IMR-90 (cell line): ENCODE measurements around the gene PLA2G4A. TPM values are rescaled to one million over a fixed set of nuclear protein-coding genes. Genes with fewer than 3 reads are reported as not detected.
A peak's percentile ranks its signal among the peaks of the same experiment; 100 is the strongest.

Source experiments
- ATAC-seq: fragments of 200-7000 bp; cut with Tn5 transposase; 2 replicates; pipeline ENCODE4 v1.9.1; 2020; ENCODE audit warnings: low read depth, mild to moderate bottlenecking, moderate library complexity
- BruUV-seq: library from RNA; stranded (reverse); fragments of 400-500 nt; replicated peaks from 2 replicates; lab custom pipeline; 2021; lab: Mats Ljungman, UMichigan
- CTCF ChIA-PET: fragments of 300-600 bp; formaldehyde crosslinking; extraction: SDS; loops from one replicate; lab custom pipeline; 2021; ENCODE audit warnings: antibody characterized with exemption; lab: Yijun Ruan, JAX
- POLR2A ChIA-PET: fragments of 300-600 bp; sonication (Branson Sonifier 250); formaldehyde crosslinking; loops from one replicate; lab custom pipeline; 2022; ENCODE audit warnings: antibody characterized with exemption; ENCODE audit not compliant: unreplicated experiment; lab: Charles Lee
- DNase-seq: peaks from one replicate; pipeline ENCODE4 v3.0.0; 2013
- H2AFZ ChIP-seq: replicated peaks from 2 replicates; pipeline ENCODE3; 2013; ENCODE audit warnings: low read length, mild to moderate bottlenecking; ENCODE audit not compliant: poor library complexity
- H2AK5ac ChIP-seq: 2 replicates; pipeline ENCODE4 v1.6.1; 2013; ENCODE audit warnings: low read depth, low read length, inconsistent platforms
- H2AK9ac ChIP-seq: replicated peaks from 2 replicates; pipeline ENCODE3; 2013; ENCODE audit warnings: mild to moderate bottlenecking, low read depth, low read length, moderate library complexity; ENCODE audit not compliant: poor library complexity
- H2BK120ac ChIP-seq: 2 replicates; pipeline ENCODE4 v1.6.1; 2013; ENCODE audit warnings: low read depth, low read length, inconsistent platforms
- H2BK15ac ChIP-seq: 3 replicates; pipeline ENCODE4 v1.6.1; 2013; ENCODE audit warnings: low read depth, low read length, inconsistent platforms
- H2BK20ac ChIP-seq: 2 replicates; pipeline ENCODE4 v1.6.1; 2013; ENCODE audit warnings: low read depth, mild to moderate bottlenecking, inconsistent platforms, low read length, moderate library complexity
- H2BK5ac ChIP-seq: 2 replicates; pipeline ENCODE4 v1.6.1; 2013; ENCODE audit warnings: mild to moderate bottlenecking, low read depth, low read length, inconsistent platforms; ENCODE audit not compliant: poor library complexity, severe bottlenecking
- H3K14ac ChIP-seq: replicated peaks from 2 replicates; pipeline ENCODE4 v1.6.1; 2013; ENCODE audit warnings: low read depth, low read length, inconsistent platforms
- H3K18ac ChIP-seq: 2 replicates; pipeline ENCODE4 v1.6.1; 2013; ENCODE audit warnings: low read depth, low read length, control low read depth
- H3K23ac ChIP-seq: 2 replicates; pipeline ENCODE4 v1.6.1; 2013; ENCODE audit warnings: low read depth, low read length, inconsistent platforms
- H3K27ac ChIP-seq: 2 replicates; pipeline ENCODE4 v1.5.1; 2013; ENCODE audit warnings: mild to moderate bottlenecking, control low read depth, low read length; ENCODE audit not compliant: insufficient read depth
- H3K27me3 ChIP-seq: 2 replicates; pipeline ENCODE4 v1.6.1; 2013; ENCODE audit warnings: low read length; ENCODE audit not compliant: control insufficient read depth, insufficient read depth
- H3K36me3 ChIP-seq: 2 replicates; pipeline ENCODE4 v1.6.1; 2013; ENCODE audit warnings: low read length, mixed read lengths; ENCODE audit not compliant: control insufficient read depth, insufficient read depth
- H3K4ac ChIP-seq: 2 replicates; pipeline ENCODE4 v1.6.1; 2013; ENCODE audit warnings: low read depth, low read length, inconsistent platforms
- H3K4me1 ChIP-seq: 2 replicates; pipeline ENCODE4 v1.6.1; 2013; ENCODE audit warnings: low read length, mixed read lengths; ENCODE audit not compliant: control insufficient read depth, insufficient read depth
- H3K4me2 ChIP-seq: 2 replicates; pipeline ENCODE4 v1.6.1; 2013; ENCODE audit warnings: low read depth, mild to moderate bottlenecking, control low read depth, low read length, moderate library complexity
- H3K4me3 ChIP-seq: 2 replicates; pipeline ENCODE4 v1.5.1; 2013; ENCODE audit warnings: low read depth, mild to moderate bottlenecking, control low read depth, low read length, moderate library complexity; ENCODE audit not compliant: insufficient read depth
- H3K56ac ChIP-seq: 2 replicates; pipeline ENCODE4 v1.6.1; 2013; ENCODE audit warnings: low read length, inconsistent platforms; ENCODE audit not compliant: insufficient read depth; ENCODE audit errors: extremely low read depth
- H3K79me1 ChIP-seq, 2 experiments: 2 replicates each; pipeline ENCODE4 v1.6.1; 2013; ENCODE audit warnings: low read length in 2 of 2, inconsistent platforms in 1 of 2, low read depth in 1 of 2
- H3K9ac ChIP-seq: 2 replicates; pipeline ENCODE4 v1.6.1; 2013; ENCODE audit warnings: low read depth, low read length, control low read depth
- H3K9me1 ChIP-seq: 2 replicates; pipeline ENCODE4 v1.6.1; 2013; ENCODE audit warnings: low read length, inconsistent platforms; ENCODE audit not compliant: insufficient read depth
- H3K9me3 ChIP-seq: 2 replicates; pipeline ENCODE4 v1.6.1; 2013; ENCODE audit warnings: low read length; ENCODE audit not compliant: control insufficient read depth, insufficient read depth
- H4K20me1 ChIP-seq: 2 replicates; pipeline ENCODE4 v1.6.1; 2013; ENCODE audit warnings: low read length, inconsistent platforms; ENCODE audit not compliant: insufficient read depth
- H4K5ac ChIP-seq: 2 replicates; pipeline ENCODE4 v1.6.1; 2013; ENCODE audit warnings: mild to moderate bottlenecking, low read depth, low read length, control low read depth
- H4K8ac ChIP-seq, 2 experiments: 2 replicates each; pipeline ENCODE4 v1.6.1; 2013; ENCODE audit warnings: low read depth in 2 of 2, low read length in 2 of 2, control low read depth in 1 of 2, inconsistent platforms in 1 of 2
- H4K91ac ChIP-seq: 2 replicates; pipeline ENCODE4 v1.6.1; 2013; ENCODE audit warnings: low read depth, low read length, inconsistent platforms; ENCODE audit not compliant: insufficient read depth
- POLR2A ChIP-seq: IDR thresholded peaks from 2 replicates; pipeline ENCODE4 v1.6.1; 2012; ENCODE audit warnings: mild to moderate bottlenecking, low read depth, low read length
- RAD21 ChIP-seq: IDR thresholded peaks from 2 replicates; pipeline ENCODE4 v1.6.1; 2012; ENCODE audit warnings: low read length, improper control_type of control experiment
- SMC3 ChIP-seq: fragments of 150-350 bp; IDR thresholded peaks from 2 replicates; pipeline ENCODE4 v1.6.1; 2016; ENCODE audit warnings: low read depth, mild to moderate bottlenecking, antibody characterized with exemption, low read length, moderate library complexity
- WGBS, 2 experiments: methylation state at CpG; one replicate each; pipeline versions ENCODE4 v1.1.5 to v1.1.7; 2013; ENCODE audit warnings: missing lambda C conversion rate in 2 of 2; ENCODE audit not compliant: insufficient read length in 1 of 2; ENCODE audit errors: extremely low coverage in 2 of 2; 5-methylcytosine and 5-hydroxymethylcytosine counted together
- dilution Hi-C: fragments of 300-500 bp; cut with HindIII; formaldehyde crosslinking; loops from one replicate; pipeline ENCODE4 v1.14.3; 2018; ENCODE audit warnings: low sequenced_read_pairs; ENCODE audit not compliant: unreplicated experiment
- in situ Hi-C: fragments of 300-500 bp; cut with MboI; formaldehyde crosslinking; loops from 3 replicates; pipeline ENCODE4 v1.14.3; 2019; ENCODE audit warnings: low sequenced_read_pairs, inconsistent platforms, mixed read lengths
- intact Hi-C: fragments of 100-400 bp; cut with micrococcal nuclease; formaldehyde crosslinking; loops from 2 replicates; pipeline ENCODE4 v1.10.0; 2022
- polyA plus RNA-seq, 3 experiments: library from polyadenylated mRNA; depleted of rRNA; stranded (reverse); fragments of >200 nt; gene quantifications; 2 replicates each; pipeline ENCODE4 v1.2.3, GENCODE V29; 2012; ENCODE audit warnings: low replicate concordance in 1 of 3
- total RNA-seq: library from RNA; depleted of rRNA; stranded (reverse); fragments of >200 nt; gene quantifications from 2 replicates; pipeline ENCODE4 v1.2.3, GENCODE V29; 2012
- TF ChIP-seq, protein P1 (sequence below): conservative IDR thresholded peaks from 2 replicates; pipeline ENCODE4 v1.5.1; 2012; ENCODE audit warnings: mild to moderate bottlenecking, low read depth, low read length, improper control_type of control experiment
- TF ChIP-seq, protein P2 (sequence below): fragments of 150-350 bp; IDR thresholded peaks from 2 replicates; pipeline ENCODE4 v1.6.1; 2017; ENCODE audit warnings: mild to moderate bottlenecking, antibody characterized with exemption, low read length, low read depth

The PLA2G4A gene
- total and polyA plus RNA-seq, 2 of the 4 experiments (the other 2 are of a cell fraction), result 1.6 to 3.8 TPM

DNA sequence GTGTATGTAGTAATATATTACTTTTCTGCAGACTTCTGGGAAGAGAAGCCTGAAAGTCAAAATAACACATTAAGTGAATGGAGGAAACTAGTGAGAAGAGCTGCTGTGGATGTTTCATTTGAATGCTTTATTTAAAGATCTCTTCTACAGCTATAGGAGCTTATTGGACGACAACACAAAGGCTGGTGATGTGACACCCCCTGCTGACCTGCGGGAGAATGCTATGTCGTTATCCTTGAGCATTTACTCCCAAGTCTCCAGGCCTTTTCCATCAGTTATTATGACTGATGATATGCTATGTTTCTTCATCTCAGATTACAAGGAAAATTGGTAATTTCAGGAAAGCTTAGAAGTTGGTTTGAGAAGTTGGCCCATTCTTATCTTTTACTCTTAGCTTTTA is 22.3 kb upstream of the PLA2G4A start:
- ChIA-PET POLR2A (no interaction called here), CTCF (interaction anchor here (0.5 kb wide), 1 partner anchor 387 kb away, joined by 3 read pairs; no protein-coding TSS in a partner anchor)
- Histone ChIP-seq H3K4me3 (no peak overlapping the region), H2AK9ac (no peak overlapping the region), H4K91ac (no peak overlapping the region), H3K56ac (no peak overlapping the region), H3K27ac (no peak overlapping the region), H4K20me1 (no peaks in the 10 kb centered on the region), H3K36me3 (no peaks in the 10 kb centered on the region), H2AFZ (no peak overlapping the region), H3K9me3 (no peaks in the 10 kb centered on the region), H3K9me1 (no peaks in the 10 kb centered on the region; the same call in 1 of the 2 replicates), H2BK5ac (no peak overlapping the region), H3K4ac (no peak overlapping the region), H2BK120ac (no peak overlapping the region), H3K4me1 (no peaks in the 10 kb centered on the region), H3K9ac (no peak overlapping the region), H3K14ac (no peak overlapping the region), H3K4me2 (no peak overlapping the region), H3K23ac (no peak overlapping the region), H2BK15ac (no peak overlapping the region), H3K79me1 (no peaks in the 10 kb centered on the region), H2AK5ac (no peak overlapping the region), H2BK20ac (no peak overlapping the region), H4K5ac (no peak overlapping the region), H3K18ac (no peak overlapping the region), H4K8ac (no peak overlapping the region), H3K27me3 (no peaks in the 10 kb centered on the region)
- in situ Hi-C loops (no loop called here), dilution Hi-C loops (no loop called here), intact Hi-C loops (loop anchor here (5.0 kb wide), 1 partner anchor 324 kb away; no protein-coding TSS in a partner anchor)
- WGBS, 2 experiments, result no CpG with 5 or more reads among the region's 3 CpGs
- ATAC-seq (no peak), DNase-seq (peak; percentile 24)
- BruUV-seq, result no TSS peak
- peak; percentile 38; the same call in 1 of the 2 replicates for TF ChIP-seq RAD21
- TF ChIP-seq, protein P1, sequence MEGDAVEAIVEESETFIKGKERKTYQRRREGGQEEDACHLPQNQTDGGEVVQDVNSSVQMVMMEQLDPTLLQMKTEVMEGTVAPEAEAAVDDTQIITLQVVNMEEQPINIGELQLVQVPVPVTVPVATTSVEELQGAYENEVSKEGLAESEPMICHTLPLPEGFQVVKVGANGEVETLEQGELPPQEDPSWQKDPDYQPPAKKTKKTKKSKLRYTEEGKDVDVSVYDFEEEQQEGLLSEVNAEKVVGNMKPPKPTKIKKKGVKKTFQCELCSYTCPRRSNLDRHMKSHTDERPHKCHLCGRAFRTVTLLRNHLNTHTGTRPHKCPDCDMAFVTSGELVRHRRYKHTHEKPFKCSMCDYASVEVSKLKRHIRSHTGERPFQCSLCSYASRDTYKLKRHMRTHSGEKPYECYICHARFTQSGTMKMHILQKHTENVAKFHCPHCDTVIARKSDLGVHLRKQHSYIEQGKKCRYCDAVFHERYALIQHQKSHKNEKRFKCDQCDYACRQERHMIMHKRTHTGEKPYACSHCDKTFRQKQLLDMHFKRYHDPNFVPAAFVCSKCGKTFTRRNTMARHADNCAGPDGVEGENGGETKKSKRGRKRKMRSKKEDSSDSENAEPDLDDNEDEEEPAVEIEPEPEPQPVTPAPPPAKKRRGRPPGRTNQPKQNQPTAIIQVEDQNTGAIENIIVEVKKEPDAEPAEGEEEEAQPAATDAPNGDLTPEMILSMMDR, result no peak
- TF ChIP-seq, protein P2, sequence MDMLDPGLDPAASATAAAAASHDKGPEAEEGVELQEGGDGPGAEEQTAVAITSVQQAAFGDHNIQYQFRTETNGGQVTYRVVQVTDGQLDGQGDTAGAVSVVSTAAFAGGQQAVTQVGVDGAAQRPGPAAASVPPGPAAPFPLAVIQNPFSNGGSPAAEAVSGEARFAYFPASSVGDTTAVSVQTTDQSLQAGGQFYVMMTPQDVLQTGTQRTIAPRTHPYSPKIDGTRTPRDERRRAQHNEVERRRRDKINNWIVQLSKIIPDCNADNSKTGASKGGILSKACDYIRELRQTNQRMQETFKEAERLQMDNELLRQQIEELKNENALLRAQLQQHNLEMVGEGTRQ, result no peak
- TF ChIP-seq POLR2A, result no peak
- 0 out of 2 replicates have a peak, but pooled peaks have one; percentile 4 for TF ChIP-seq SMC3
